Measurements from ENCODE around the gene RAPGEF4. TPM values are rescaled to one million over a fixed set of nuclear protein-coding genes. Genes with fewer than 3 reads are reported as not detected.

RAPGEF4 gene
- total and polyA plus RNA-seq, 2 of the 13 experiments (the other 11 are each of a cell fraction or from before 2014, with no cell fraction given) = 0.78 to 0.91 TPM

DNA sequence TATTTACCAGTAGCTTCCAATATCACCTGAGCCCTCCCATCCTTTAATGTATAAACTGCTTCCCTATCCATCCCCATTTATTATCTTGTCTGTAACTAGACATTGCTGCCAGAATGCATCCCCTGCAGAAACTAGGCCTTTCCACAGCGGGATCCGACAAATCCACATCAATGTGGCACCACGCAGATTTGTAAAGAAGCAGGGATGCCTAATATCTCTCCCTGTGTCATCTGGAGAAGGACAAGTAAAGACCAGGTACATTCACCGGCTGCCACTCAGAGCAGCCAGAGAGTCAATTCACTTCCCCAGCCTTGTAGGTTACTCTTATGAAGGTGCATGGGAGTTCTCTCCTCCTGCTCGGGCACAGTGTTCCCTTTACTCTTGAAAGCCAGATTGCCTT is 241.2 kb downstream of the RAPGEF4 start:
- FAIRE-seq = no peak
- TF ChIP-seq FOXA3 (CRISPR knock-in tag; IDR thresholded peaks at IDR 0.05) (no peak), AGO1 (IDR thresholded peaks at IDR 0.05; ENCODE audit: low read depth, low read length, poor library complexity, severe bottlenecking) (no peak)
- no peaks in the 10 kb centered on the region for H3K9me3 ChIP-seq (ENCODE audit: low read length)
- no peak overlapping the region for H3K9ac ChIP-seq (ENCODE audit: insufficient read depth, low read depth, low read length)
- H3K36me3 ChIP-seq (replicated peaks in 1 of 2; ENCODE audit: control insufficient read depth in 1 of 2, insufficient read depth in 2 of 2, low read length in 2 of 2) = no peaks in the 10 kb centered on the region
- H2AFZ ChIP-seq (ENCODE audit: low read length) = no peak overlapping the region
- no peaks in the 10 kb centered on the region for H3K79me2 ChIP-seq (ENCODE audit: insufficient read depth, low read length)
- ATAC-seq = no peak
- no TSS peak for BruUV-seq (replicated peaks)
- no peaks in the 10 kb centered on the region for H3K4me1 ChIP-seq (ENCODE audit: insufficient read depth, low read length)
- CTCF ChIA-PET (ENCODE audit: low intra/inter-chr PET ratio, low total read pairs) = interaction anchor here (1.1 to 2.2 kb wide), 2 partner anchors 46 to 234 kb away, joined by 3 to 21 read pairs; no protein-coding TSS in a partner anchor
- H3K27me3 ChIP-seq (ENCODE audit: control insufficient read depth in 1 of 2, insufficient read depth in 2 of 2, low read length in 2 of 2) = peaks cover 0 to 27% of the 10 kb centered on the region in 2 experiments; a peak in 3 of 5 replicates
- WGBS (ENCODE audit: low lambda C conversion rate) = 5% methylated on average over 5 of the region's 5 CpGs
- no peaks in the 10 kb centered on the region for H4K20me1 ChIP-seq (ENCODE audit: insufficient read depth, low read length)
- no peak overlapping the region for H3K4me2 ChIP-seq (ENCODE audit: low read depth, low read length)
- DNase-seq (ENCODE audit: low spot score) = no peak
- POLR2A ChIA-PET = interaction anchor here (0.6 kb wide), 1 partner anchor 266 kb away, joined by 4 read pairs; no protein-coding TSS in a partner anchor
- no peak overlapping the region for H3K27ac ChIP-seq (ENCODE audit: extremely low read length, insufficient read depth, low read length)
- H3K4me3 ChIP-seq (replicated peaks in 1 of 3; ENCODE audit: insufficient read depth in 1 of 3, low read depth in 2 of 3, low read length in 3 of 3) = no peak overlapping the region
- in situ Hi-C loops (cut with HindIII; ENCODE audit: extremely low pct_ligation_motif_present, low pct_unique_long_range_greater_than_20kb) = loop anchor here (5.0 kb wide), 1 partner anchor 45 kb away; no protein-coding TSS in a partner anchor
- intact Hi-C loops (cut with micrococcal nuclease; ENCODE audit: unreplicated experiment) = loop anchor here (1.0 to 5.0 kb wide), 2 partner anchors 45 to 235 kb away; no protein-coding TSS in a partner anchor

DNA sequence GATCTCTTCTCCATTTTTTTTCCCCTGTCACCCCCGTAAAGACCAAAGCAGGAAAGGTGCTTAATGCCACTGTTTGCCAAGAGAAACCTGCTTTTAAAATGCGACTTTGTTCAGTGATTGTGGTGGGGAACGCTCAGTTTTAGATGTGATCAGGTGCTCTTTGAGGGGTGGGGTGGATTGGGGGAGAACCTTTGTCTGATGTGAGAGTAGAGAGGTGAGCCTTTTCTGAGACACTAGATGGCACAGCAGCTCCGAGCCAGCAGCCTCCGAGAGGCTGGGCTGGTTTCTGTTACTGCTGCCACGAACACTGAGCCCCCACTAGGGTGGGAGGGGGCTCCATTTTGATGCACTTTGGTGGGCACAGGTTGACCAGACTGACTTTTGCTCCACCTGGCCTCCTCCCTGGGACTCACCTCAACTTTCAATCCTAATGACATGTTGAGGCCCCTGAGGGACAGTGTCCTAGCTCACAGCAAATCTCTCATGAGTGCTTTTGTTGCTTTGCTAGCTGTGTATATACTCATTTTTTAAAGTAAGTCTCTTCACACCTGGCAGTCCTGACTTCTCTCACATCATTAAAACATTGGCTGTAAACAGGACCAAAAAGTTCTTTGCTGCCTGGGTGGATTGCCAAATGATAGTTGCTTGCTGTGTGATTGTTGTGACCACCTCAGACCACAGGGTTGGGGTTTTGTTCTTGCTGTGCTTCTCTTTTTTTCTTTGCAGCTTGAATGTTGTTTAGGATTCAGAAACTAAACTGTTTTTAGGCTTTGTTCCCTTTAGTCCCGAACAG is 241.8 kb downstream of the RAPGEF4 start:
- H2AFZ ChIP-seq (ENCODE audit: low read length) = no peak overlapping the region
- no peaks in the 10 kb centered on the region for H3K36me3 ChIP-seq (replicated peaks in 1 of 2; ENCODE audit: control insufficient read depth in 1 of 2, insufficient read depth in 2 of 2, low read length in 2 of 2)
- no peaks in the 10 kb centered on the region for H3K79me2 ChIP-seq (ENCODE audit: insufficient read depth, low read length)
- CTCF ChIA-PET (ENCODE audit: low intra/inter-chr PET ratio, low total read pairs) = interaction anchor here (1.1 to 2.2 kb wide), 2 partner anchors 45 to 233 kb away, joined by 3 to 21 read pairs; no protein-coding TSS in a partner anchor
- H3K4me3 ChIP-seq (replicated peaks in 1 of 3; ENCODE audit: insufficient read depth in 1 of 3, low read depth in 2 of 3, low read length in 3 of 3) = no peak overlapping the region
- no TSS peak for BruUV-seq (replicated peaks)
- in situ Hi-C loops (cut with HindIII; ENCODE audit: extremely low pct_ligation_motif_present, low pct_unique_long_range_greater_than_20kb) = loop anchor here (5.0 kb wide), 1 partner anchor 45 kb away; no protein-coding TSS in a partner anchor
- no peaks in the 10 kb centered on the region for H3K9me3 ChIP-seq (ENCODE audit: low read length)
- ATAC-seq (peak; percentile 95), DNase-seq (ENCODE audit: low spot score) (no peak), FAIRE-seq (peak; percentile 76)
- POLR2A ChIA-PET = interaction anchor here (0.6 kb wide), 1 partner anchor 265 kb away, joined by 4 read pairs; no protein-coding TSS in a partner anchor
- no peak overlapping the region for H3K9ac ChIP-seq (ENCODE audit: insufficient read depth, low read depth, low read length)
- H3K4me1 ChIP-seq (ENCODE audit: insufficient read depth, low read length) = no peaks in the 10 kb centered on the region
- H3K27me3 ChIP-seq (ENCODE audit: control insufficient read depth in 1 of 2, insufficient read depth in 2 of 2, low read length in 2 of 2) = peaks cover 0 to 27% of the 10 kb centered on the region in 2 experiments; a peak in 3 of 5 replicates
- peak overlapping the region; percentile 14; the same call in 1 of the 2 replicates for H3K4me2 ChIP-seq (ENCODE audit: low read depth, low read length)
- intact Hi-C loops (cut with micrococcal nuclease; ENCODE audit: unreplicated experiment) = loop anchor here (1.0 to 5.0 kb wide), 2 partner anchors 45 to 235 kb away; no protein-coding TSS in a partner anchor
- no peak overlapping the region for H3K27ac ChIP-seq (ENCODE audit: extremely low read length, insufficient read depth, low read length)
- 2% methylated on average over 6 of the region's 7 CpGs for WGBS (ENCODE audit: low lambda C conversion rate)
- H4K20me1 ChIP-seq (ENCODE audit: insufficient read depth, low read length) = no peaks in the 10 kb centered on the region
- peak; percentile 89 for TF ChIP-seq STAG1 (CRISPR knock-in tag; IDR thresholded peaks at IDR 0.05)
- TF ChIP-seq GATAD1 (CRISPR knock-in tag; IDR thresholded peaks at IDR 0.05) = no peak
- TF ChIP-seq, protein P1, sequence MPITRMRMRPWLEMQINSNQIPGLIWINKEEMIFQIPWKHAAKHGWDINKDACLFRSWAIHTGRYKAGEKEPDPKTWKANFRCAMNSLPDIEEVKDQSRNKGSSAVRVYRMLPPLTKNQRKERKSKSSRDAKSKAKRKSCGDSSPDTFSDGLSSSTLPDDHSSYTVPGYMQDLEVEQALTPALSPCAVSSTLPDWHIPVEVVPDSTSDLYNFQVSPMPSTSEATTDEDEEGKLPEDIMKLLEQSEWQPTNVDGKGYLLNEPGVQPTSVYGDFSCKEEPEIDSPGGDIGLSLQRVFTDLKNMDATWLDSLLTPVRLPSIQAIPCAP (CRISPR knock-in tag; IDR thresholded peaks at IDR 0.05; ENCODE audit: low read depth) = no peak
- TF ChIP-seq ZNF672 (CRISPR knock-in tag; IDR thresholded peaks at IDR 0.05) = no peak
- TF ChIP-seq ZNF776 (CRISPR knock-in tag; IDR thresholded peaks at IDR 0.05) = 0 out of 2 replicates have a peak, but pooled peaks have one; percentile 21
- TF ChIP-seq SOX6 (IDR thresholded peaks at IDR 0.05) = no peak
- 0 out of 2 replicates have a peak, but pooled peaks have one; percentile 16 for TF ChIP-seq SOX6 (CRISPR knock-in tag; IDR thresholded peaks at IDR 0.05)
- TF ChIP-seq ZNF256 (CRISPR knock-in tag; conservative IDR thresholded peaks at IDR 0.05) = no peak
- TF ChIP-seq, protein P2, sequence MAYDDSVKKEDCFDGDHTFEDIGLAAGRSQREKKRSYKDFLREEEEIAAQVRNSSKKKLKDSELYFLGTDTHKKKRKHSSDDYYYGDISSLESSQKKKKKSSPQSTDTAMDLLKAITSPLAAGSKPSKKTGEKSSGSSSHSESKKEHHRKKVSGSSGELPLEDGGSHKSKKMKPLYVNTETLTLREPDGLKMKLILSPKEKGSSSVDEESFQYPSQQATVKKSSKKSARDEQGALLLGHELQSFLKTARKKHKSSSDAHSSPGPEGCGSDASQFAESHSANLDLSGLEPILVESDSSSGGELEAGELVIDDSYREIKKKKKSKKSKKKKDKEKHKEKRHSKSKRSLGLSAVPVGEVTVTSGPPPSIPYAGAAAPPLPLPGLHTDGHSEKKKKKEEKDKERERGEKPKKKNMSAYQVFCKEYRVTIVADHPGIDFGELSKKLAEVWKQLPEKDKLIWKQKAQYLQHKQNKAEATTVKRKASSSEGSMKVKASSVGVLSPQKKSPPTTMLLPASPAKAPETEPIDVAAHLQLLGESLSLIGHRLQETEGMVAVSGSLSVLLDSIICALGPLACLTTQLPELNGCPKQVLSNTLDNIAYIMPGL (CRISPR knock-in tag; IDR thresholded peaks at IDR 0.05; ENCODE audit: borderline replicate concordance in 1 of 2, low read depth in 1 of 2) = 0 out of 4 replicates have a peak, but pooled peaks of 1 of the 2 experiments have one; percentile 32
- TF ChIP-seq SMC3 (IDR thresholded peaks at IDR 0.05; ENCODE audit: low read length) = peak; percentile 50
- peak; percentile 79 for TF ChIP-seq RAD21 (CRISPR knock-in tag; IDR thresholded peaks at IDR 0.05)
- TF ChIP-seq POLR2A (IDR thresholded peaks at IDR 0.05; ENCODE audit: insufficient read depth in 1 of 2, low read depth in 2 of 2, low read length in 2 of 2) = no peak
- no peak for TF ChIP-seq HNRNPL (IDR thresholded peaks at IDR 0.05; ENCODE audit: low read depth, low read length)

All from HepG2 (cell line).